Spleen (tissue), 7 donors: Measurements from ENCODE around the gene CXorf38.

Source experiments
- CTCF ChIP-seq, 11 experiments: fragments of 200-600 bp in 7 of 11; fragments of 450-650 bp in 4 of 11; sonication (generic) in 4 of 11; IDR thresholded peaks in 8 of 11; conservative IDR thresholded peaks in 3 of 11; 1 replicate in 7 of 11; 2 replicates in 4 of 11; pipeline versions ENCODE4 v1.4.0 to v1.8.0; 2016 to 2021; ENCODE audit warnings: antibody characterized with exemption in 11 of 11, inconsistent platforms in 4 of 11, mild to moderate bottlenecking in 1 of 11
- POLR2A ChIP-seq, 3 donors: fragments of 450-650 bp; IDR thresholded peaks; one replicate each; pipeline ENCODE4 v1.5.1; 2017; ENCODE audit warnings: antibody characterized with exemption in 3 of 3, mild to moderate bottlenecking in 1 of 3
- POLR2AphosphoS5 ChIP-seq, 3 donors: sonication (generic); formaldehyde crosslinking; IDR thresholded peaks; one replicate each; pipeline ENCODE4 v1.5.1; 2017; ENCODE audit warnings: antibody characterized with exemption in 3 of 3
- donor health status: DM: no; HTN: no; CAD: no; lungs with moderate emphysema.
- donor health status: DM: no; HTN: no; CAD: no.
- donor health status: DM: no; HTN: no; CAD: no.

- no peak for TF ChIP-seq POLR2AphosphoS5 (IDR thresholded peaks at IDR 0.05)
- no peak for TF ChIP-seq CTCF (IDR thresholded peaks at IDR 0.05 in 8 of 11, conservative IDR thresholded peaks at IDR 0.05 in 3 of 11)
- no peak for TF ChIP-seq POLR2A (IDR thresholded peaks at IDR 0.05)
Measured at GRCh38 chrX:40661489-40661888, 14.1 kb upstream of the CXorf38 start.
